Measurements from ENCODE around the gene SERP2.

DNA sequence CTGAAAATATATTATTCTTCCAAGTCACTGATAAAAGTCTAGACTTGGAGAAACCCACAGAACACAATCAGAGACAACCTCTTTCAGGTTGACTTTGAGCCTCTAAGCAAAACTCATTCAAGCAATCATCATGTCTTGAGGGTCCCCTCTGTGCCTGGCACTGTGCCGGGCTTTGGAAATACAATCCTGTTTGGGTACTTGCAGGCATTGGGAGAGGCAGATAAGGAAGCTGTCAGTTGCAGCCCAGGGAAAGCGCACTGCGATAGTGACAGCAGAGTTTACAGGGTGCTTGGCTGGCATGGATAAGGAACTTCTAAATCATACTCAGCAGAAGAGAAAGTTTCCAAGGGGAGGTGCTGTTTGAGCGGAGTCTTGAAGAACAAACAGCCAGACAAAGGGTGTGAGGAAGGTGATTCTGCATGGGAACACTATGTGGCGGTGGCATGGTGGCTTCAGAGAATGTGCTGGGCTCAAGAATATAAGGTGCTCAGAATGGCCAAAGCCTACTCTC lies 9.1 kb downstream of the SERP2 start:
- no peak for TF ChIP-seq POLR2A (IDR thresholded peaks at IDR 0.05)
- TF ChIP-seq, protein P1, sequence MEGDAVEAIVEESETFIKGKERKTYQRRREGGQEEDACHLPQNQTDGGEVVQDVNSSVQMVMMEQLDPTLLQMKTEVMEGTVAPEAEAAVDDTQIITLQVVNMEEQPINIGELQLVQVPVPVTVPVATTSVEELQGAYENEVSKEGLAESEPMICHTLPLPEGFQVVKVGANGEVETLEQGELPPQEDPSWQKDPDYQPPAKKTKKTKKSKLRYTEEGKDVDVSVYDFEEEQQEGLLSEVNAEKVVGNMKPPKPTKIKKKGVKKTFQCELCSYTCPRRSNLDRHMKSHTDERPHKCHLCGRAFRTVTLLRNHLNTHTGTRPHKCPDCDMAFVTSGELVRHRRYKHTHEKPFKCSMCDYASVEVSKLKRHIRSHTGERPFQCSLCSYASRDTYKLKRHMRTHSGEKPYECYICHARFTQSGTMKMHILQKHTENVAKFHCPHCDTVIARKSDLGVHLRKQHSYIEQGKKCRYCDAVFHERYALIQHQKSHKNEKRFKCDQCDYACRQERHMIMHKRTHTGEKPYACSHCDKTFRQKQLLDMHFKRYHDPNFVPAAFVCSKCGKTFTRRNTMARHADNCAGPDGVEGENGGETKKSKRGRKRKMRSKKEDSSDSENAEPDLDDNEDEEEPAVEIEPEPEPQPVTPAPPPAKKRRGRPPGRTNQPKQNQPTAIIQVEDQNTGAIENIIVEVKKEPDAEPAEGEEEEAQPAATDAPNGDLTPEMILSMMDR (IDR thresholded peaks at IDR 0.05): no peak
- peak; percentile 64 for TF ChIP-seq POLR2AphosphoS5 (IDR thresholded peaks at IDR 0.05)

All from prostate gland (tissue), 2 donors.